ENCODE measurements around the gene TP53BP2.

The TP53BP2 gene

GRCh38 chr1:223788746-223789415 lies 56.9 kb downstream of the TP53BP2 start:
- no peak for DNase-seq

- DNase-seq, result no peak
Measured at GRCh38 chr1:223785808-223786207, 59.9 kb downstream of the TP53BP2 start.

- no peak for DNase-seq
Measured at GRCh38 chr1:223784541-223784940, 61.2 kb downstream of the TP53BP2 start.

- no peak for DNase-seq
Measured at GRCh38 chr1:223783676-223784075, 62.1 kb downstream of the TP53BP2 start.

DNA sequence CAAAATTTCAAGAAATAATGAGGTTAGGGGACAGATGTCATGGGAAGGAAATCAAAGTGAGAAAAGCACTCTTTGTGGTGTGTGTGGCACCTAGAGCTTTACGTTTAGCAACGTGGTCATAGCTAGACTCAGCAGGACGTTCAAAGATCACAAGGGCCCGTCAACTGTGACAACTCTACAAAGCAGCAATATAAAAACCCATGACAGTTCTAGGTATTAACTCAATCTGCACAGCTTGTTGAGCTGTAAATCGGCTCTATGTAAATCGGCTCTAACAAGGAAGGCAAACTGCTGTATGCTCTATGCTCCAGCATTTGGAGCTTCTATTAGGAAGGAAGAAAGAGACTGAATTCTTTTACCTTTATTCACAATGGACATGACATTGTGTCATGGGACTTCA lies 64.8 kb downstream of the TP53BP2 start:
- DNase-seq, result no peak

GRCh38 chr1:223780318-223780717 lies 65.4 kb downstream of the TP53BP2 start:
- DNase-seq, result no peak

- no peak for DNase-seq
Measured at GRCh38 chr1:223776826-223777454, 68.8 kb downstream of the TP53BP2 start.

DNA sequence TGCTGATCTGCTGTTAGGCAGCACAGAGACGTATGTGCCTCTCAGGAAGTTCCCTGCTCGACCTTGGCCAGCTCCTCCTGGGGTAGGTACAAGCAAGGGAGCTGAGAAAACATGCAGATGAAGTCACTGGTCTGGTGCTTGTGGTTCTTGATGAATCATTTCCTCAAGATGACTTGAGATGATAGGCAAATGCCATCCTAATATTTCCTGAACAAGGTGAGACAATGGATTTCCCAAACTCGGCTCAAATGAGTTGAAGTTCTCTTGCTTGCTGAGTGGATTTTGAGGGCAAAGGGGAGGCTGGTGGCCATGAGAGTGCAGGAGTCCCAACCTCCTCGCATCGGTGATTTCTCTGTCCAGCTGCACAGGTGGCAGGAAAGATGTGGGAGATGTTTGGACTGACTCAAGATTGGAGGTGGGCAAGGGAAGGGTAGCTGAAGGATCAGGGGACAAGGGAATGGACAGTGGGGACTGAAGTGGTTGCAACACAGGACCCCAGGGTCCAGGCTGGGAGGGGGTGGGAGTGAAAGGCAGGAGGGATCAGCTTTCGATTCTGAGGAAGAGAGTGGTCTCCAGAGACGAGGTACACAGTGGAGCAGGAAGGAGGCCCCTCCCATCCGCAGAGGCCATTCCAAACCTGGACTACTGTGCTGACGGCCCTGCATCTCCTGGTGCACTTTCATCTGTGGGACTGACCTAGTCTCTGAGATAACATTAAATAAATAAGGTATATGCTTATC lies 69.5 kb downstream of the TP53BP2 start:
- DNase-seq, result no peak

- DNase-seq, result no peak
Measured at GRCh38 chr1:223775711-223776074, 70.1 kb downstream of the TP53BP2 start.

- no peak for DNase-seq
Measured at GRCh38 chr1:223775054-223775453, 70.7 kb downstream of the TP53BP2 start.

- no peak for DNase-seq
Measured at GRCh38 chr1:223774134-223774814, 71.5 kb downstream of the TP53BP2 start.

- DNase-seq, result no peak
Measured at GRCh38 chr1:223772771-223773160, 73.0 kb downstream of the TP53BP2 start.

DNA sequence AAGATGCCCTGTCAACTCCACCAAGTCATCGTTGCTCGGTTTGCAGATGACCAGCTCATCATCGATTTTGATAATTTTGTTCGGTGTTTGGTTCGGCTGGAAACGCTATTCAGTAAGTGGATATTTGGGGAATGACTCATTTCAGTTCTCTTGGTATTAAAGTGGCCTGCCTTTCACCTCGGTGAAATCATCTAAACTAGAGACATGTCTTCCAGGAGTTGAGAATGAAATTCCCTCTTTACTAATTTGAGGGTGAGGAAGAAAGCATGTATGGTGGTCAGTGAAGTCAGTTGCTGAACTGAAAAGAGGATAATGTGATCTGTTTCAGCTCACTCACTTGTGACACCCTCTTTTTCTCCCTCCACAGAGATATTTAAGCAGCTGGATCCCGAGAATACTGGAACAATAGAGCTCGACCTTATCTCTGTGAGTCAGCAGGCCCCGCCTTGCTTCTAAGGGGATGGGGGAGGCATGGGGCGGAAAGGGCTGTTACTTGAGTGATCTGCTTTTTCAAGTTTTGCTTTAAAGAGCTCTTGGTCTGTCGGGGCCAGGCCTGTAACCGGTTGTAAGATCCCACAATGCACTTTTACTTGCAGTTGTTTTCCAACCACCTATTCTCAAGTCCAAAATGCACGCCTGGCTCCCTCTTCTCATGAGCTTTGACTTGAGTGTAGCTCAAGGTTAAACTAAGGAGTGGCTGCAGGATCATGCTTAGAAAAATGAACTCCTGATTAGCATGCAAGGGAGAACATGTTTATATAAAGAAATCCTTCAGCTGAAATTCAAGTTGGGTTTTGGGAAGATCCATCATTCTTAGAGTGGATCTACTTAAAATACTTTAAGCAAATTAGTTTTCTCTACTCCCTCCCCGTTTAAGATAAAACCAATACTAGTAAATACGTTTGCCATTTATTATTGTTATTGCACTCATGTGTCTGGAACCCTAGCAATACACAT lies 73.7 kb downstream of the TP53BP2 start:
- no peak for DNase-seq

DNA sequence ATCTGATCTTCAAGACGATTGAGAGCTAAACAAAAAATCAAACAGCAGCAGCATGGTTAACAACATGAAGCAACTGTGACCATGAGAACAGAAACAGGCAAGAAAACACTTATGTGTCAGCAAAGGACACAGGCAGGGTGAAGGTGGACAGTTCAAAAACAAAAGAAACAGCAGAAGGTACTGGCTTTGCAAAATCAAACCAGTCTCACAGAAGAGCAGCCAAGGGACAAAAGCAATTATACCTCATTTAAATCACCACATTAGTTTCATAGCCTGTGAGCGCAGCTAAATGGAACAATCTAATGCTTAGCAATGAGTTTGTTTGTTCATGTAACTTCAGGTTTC lies 74.3 kb downstream of the TP53BP2 start:
- DNase-seq, result no peak

DNA sequence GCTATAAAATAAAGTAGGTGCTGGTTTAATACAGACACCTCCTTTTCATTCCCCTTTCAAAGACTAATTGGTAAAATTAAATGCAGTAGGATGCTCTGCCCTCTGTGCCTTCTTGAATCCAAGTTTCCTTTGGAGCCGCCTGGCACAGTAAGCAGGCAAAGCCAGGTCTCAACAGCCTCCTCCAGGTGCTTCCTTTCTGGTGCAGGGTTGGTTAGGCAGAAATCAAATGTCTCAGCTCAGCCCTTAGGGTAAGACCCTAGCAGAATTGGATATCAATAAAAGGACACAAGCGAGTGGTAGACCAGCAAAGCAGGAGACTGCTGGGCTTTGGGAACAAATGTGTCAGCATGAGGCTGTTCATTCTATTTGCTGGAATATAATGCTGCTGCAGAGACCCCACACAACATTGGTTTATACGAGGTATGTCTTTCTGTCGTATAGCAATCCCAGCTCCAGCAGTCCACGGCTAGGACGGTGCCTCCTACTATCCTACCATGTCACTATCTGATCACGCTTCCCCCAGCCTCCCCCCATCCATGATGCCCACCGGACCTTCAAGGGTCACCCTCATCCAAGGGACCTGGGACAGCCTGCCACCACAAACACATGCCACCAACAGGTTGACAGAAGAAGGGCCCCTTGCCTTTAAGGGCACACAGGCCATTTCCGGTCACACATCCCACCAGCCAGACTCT lies 75.0 kb downstream of the TP53BP2 start:
- DNase-seq, result no peak

DNA sequence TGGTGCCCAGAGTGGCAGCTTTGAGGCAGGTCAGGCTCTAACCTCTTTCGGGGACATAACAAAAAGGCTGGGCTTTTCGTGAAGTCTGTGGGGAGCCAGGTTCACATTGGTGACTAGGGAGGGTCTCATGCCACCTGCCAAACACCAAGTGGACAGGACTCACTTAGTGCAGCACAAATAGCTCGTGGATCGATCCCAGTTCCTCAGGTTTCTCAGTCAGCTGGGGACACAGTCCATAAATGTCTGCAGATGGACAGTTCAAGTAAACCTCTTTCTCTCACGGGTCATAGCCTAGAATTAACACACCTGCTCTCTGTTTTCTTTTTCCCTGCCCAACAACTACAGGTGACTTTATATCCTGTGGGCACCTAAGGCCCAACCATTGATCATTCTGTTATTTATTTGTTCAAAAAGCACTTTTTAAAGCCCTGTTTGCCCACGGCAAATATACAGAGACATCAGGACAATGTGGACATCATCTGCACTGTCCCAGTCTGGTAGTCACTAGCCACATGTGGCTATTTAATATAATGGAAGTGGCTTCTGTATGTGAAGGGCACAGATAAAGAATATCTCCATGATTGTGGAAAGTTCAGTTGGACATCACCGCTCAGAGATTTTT lies 79.9 kb downstream of the TP53BP2 start:
- DNase-seq, result no peak

- DNase-seq, result no peak
Measured at GRCh38 chr1:223765036-223765718, 80.6 kb downstream of the TP53BP2 start.

GRCh38 chr1:223763881-223764280 lies 81.9 kb downstream of the TP53BP2 start:
- DNase-seq, result no peak

DNA sequence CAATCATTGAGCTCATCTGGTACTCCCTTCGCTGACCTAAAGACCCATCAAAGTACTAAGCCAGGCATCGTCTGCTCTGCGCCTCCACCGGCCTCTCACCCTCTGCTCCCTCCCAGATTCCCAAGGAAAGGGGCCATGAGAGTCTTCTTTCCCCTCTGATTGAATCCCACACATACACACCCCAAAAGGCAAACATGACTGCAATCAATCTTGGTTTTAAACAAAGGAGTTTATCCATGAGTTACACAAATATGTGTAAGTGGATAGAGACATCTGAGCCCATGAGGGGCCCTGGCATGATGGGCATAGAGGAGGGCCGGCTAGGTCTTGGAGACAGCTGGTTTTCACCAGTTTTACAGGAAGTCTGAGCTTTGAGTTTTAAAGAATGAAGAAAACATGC lies 82.5 kb downstream of the TP53BP2 start:
- no peak for DNase-seq

GRCh38 chr1:223761411-223761810 lies 84.3 kb downstream of the TP53BP2 start:
- no peak for DNase-seq

DNA sequence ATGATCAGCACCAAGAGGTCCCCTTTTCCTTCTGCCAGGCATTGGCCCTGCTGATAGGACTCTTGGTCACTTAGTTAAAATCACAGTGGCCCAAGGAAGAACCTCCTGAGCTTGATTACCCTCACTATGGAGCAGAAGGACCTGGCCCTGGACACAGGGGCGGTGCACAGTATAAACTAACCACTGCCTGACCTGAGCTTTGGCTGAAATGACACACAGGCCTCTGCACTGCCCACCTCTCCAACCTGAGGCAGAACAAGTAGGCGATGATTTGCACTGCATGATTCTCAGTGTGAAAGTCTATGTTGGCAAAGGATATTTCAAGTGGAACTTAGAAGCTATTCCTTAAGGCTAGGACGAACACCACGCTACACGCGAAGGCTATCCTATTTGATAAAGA lies 84.9 kb downstream of the TP53BP2 start:
- no peak for DNase-seq

Data from KG1 (cell line).